RWPE1 (cell line): ENCODE data around the gene SLIT1.

Source experiments
- CTCF ChIA-PET: fragments of 350-600 bp; sonication (Branson Sonifier 250); formaldehyde crosslinking; extraction: SDS; loops from one replicate; lab custom pipeline; 2021; lab: Yijun Ruan, JAX
- POLR2A ChIA-PET: fragments of 400-600 bp; formaldehyde crosslinking; extraction: SDS; loops from one replicate; lab custom pipeline; 2020; ENCODE audit warnings: antibody characterized with exemption; ENCODE audit not compliant: low non-redundant PET; lab: Yijun Ruan, JAX
- DNase-seq: peaks from one replicate; pipeline ENCODE4 v3.0.0; 2012; ENCODE audit warnings: low spot score
- H3K27ac ChIP-seq: fragments of 450-650 bp; 2 replicates; pipeline ENCODE4 v1.5.1; 2017
- TF ChIP-seq, protein P1 (sequence below): fragments of 450-650 bp; conservative IDR thresholded peaks from 2 replicates; pipeline ENCODE4 v1.5.1; 2017; ENCODE audit warnings: low read depth, mild to moderate bottlenecking

Gene SLIT1

DNA sequence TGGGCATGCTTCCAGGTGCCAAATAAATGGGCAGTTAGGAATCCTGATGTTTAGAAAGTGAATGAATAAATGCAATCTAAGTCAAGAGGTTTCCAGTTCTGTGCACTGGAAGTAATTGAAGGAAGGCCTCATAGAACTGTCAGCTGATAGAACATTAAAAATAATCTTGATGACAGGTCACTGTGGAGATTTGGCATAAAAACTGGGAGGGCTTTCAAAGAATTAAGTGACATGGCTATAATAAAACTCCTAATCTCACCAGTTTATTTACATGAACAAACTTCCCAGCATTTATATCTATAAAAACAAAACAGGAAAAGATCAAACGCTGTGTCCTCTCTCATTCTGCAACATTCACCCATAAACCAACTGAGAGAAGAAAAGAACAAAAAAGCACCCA lies 170.5 kb downstream of the SLIT1 start:
- ChIA-PET CTCF (no interaction called here), POLR2A (no interaction called here)
- H3K27ac ChIP-seq: no peak overlapping the region
- TF ChIP-seq, protein P1, sequence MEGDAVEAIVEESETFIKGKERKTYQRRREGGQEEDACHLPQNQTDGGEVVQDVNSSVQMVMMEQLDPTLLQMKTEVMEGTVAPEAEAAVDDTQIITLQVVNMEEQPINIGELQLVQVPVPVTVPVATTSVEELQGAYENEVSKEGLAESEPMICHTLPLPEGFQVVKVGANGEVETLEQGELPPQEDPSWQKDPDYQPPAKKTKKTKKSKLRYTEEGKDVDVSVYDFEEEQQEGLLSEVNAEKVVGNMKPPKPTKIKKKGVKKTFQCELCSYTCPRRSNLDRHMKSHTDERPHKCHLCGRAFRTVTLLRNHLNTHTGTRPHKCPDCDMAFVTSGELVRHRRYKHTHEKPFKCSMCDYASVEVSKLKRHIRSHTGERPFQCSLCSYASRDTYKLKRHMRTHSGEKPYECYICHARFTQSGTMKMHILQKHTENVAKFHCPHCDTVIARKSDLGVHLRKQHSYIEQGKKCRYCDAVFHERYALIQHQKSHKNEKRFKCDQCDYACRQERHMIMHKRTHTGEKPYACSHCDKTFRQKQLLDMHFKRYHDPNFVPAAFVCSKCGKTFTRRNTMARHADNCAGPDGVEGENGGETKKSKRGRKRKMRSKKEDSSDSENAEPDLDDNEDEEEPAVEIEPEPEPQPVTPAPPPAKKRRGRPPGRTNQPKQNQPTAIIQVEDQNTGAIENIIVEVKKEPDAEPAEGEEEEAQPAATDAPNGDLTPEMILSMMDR: no peak
- DNase-seq: no peak

DNA sequence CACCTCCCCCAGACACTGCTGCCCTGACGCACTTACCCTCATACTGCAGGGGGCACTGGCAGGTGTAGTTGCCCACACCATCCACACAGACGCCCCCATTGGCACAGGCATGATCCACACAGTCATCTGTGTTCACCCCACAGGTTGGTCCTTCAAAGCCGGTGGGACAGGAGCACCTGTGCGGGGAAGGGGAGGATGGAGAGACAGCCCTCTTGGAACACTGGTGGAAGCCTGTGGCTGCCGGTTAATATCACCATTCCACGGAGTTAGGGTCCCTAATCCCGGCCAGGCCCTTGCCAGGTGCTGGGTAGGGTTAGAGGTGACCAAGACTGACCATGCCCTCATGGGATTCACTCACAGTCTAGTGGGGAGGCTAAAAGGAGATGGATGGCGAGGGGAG lies 171.8 kb downstream of the SLIT1 start:
- CTCF ChIA-PET: no interaction called here
- TF ChIP-seq, protein P1: no peak
- DNase-seq: no peak
- no peak overlapping the region for H3K27ac ChIP-seq
- POLR2A ChIA-PET: no interaction called here

- TF ChIP-seq, protein P1: no peak
- H3K27ac ChIP-seq: no peak overlapping the region
- CTCF ChIA-PET: interaction anchor here (1.2 kb wide), 1 partner anchor 24 kb away, joined by 7 read pairs; no protein-coding TSS in a partner anchor
- POLR2A ChIA-PET: no interaction called here
- no peak for DNase-seq
Observed at GRCh38 chr10:97013568-97013967, 172.2 kb downstream of the SLIT1 start.

DNA sequence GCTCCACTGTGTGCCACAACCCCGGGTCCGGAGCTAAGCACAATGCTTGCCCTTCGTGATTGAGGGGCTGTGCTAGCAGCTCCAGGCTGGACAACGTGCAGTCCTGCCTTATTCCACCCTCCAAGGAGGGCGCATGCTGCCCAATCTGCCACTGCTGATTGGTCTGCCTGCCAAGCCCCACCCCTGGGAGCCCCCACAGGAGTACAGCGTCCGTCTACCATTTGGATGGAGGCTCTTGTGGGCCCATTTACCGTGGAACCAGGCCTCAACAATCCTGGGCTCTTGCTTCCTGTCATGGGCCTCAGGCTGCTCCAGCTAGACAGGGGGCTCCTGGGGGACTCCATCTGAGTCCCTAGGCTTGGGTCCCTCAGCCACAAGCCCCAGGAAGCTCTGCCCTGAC lies 173.3 kb downstream of the SLIT1 start:
- TF ChIP-seq, protein P1: no peak
- H3K27ac ChIP-seq: no peak overlapping the region
- CTCF ChIA-PET: interaction anchor here (0.7 to 1.2 kb wide), 3 partner anchors 10 to 643 kb away, joined by 3 to 7 read pairs (median 5); no protein-coding TSS in a partner anchor
- POLR2A ChIA-PET: no interaction called here
- no peak for DNase-seq

GRCh38 chr10:97011397-97011796 lies 174.4 kb downstream of the SLIT1 start:
- no peak overlapping the region for H3K27ac ChIP-seq
- ChIA-PET POLR2A (interaction anchor here (0.7 kb wide), 1 partner anchor 11 kb away, joined by 10 read pairs; no protein-coding TSS in a partner anchor), CTCF (interaction anchor here (1.0 to 1.1 kb wide), 2 partner anchors 9 to 14 kb away, joined by 3 to 5 read pairs; no protein-coding TSS in a partner anchor)
- no peak for DNase-seq
- TF ChIP-seq, protein P1: no peak

DNA sequence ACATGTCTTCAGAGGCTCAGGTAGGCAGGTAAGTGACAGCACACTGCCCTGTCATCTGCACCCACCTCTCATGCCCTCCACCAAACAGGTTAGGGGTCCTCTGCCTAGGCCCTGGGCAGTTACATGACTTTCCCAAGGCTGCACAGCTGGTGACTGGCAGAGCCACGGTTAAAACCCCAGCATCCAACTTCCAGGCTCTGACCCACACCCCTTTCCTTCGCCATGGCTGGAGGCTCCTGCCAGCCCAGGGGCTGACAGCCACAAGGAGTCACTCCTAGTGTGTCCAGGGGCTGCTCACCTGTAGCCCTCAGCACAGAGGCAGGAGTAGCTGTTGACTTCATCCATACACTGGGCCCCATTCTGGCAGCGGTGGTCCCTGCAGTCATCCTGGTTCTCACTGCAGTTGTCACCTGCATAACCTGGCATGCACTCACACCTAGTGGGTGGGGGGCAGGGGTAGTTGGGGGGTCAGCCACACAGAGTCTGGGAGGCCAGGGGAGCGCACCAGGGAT lies 175.0 kb downstream of the SLIT1 start:
- no peak overlapping the region for H3K27ac ChIP-seq
- DNase-seq: no peak
- ChIA-PET CTCF (interaction anchor here (0.5 to 1.1 kb wide), 3 partner anchors 15 to 27 kb away, joined by 3 read pairs; no protein-coding TSS in a partner anchor), POLR2A (no interaction called here)
- TF ChIP-seq, protein P1: no peak
